NB4 (cell line): ENCODE measurements around the gene CNOT6L.
A peak's percentile ranks its signal among the peaks of the same experiment; 100 is the strongest.

Source experiments
- DNase-seq: peaks from one replicate; pipeline ENCODE4 v3.0.0; 2010; ENCODE audit warnings: low read depth
- H3K4me3 ChIP-seq: one replicate; pipeline ENCODE4 v1.5.1; 2011; ENCODE audit warnings: mild to moderate bottlenecking, low read depth, low read length, moderate library complexity
- CTCF ChIP-seq: IDR thresholded peaks from one replicate; pipeline ENCODE4 v1.5.1; 2012; ENCODE audit warnings: low read depth, low read length
- MAX ChIP-seq: IDR thresholded peaks from 2 replicates; pipeline ENCODE4 v1.6.1; 2011; ENCODE audit warnings: low read depth, low read length
- MYC ChIP-seq: IDR thresholded peaks from 2 replicates; pipeline ENCODE4 v1.6.1; 2011; ENCODE audit warnings: low read depth, low read length
- POLR2A ChIP-seq: IDR thresholded peaks from 2 replicates; pipeline ENCODE4 v1.6.1; 2011; ENCODE audit warnings: mild to moderate bottlenecking; ENCODE audit not compliant: insufficient read length; ENCODE audit errors: extremely low read depth

The CNOT6L gene

GRCh38 chr4:77856152-77856551, 37.0 kb upstream of the CNOT6L start:
- TF ChIP-seq MAX (no peak), POLR2A (no peak), MYC (no peak), CTCF (no peak)
- no peak for DNase-seq
- H3K4me3 ChIP-seq = no peak overlapping the region

- no peak for DNase-seq
- TF ChIP-seq MYC (no peak), POLR2A (no peak), MAX (no peak), CTCF (no peak)
- H3K4me3 ChIP-seq = no peak overlapping the region
Observed at GRCh38 chr4:77854431-77855111, 35.4 kb upstream of the CNOT6L start.

GRCh38 chr4:77852892-77853495, 33.8 kb upstream of the CNOT6L start:
- peak; percentile 82 for DNase-seq
- TF ChIP-seq MYC (no peak; the same call in 1 of the 2 replicates), MAX (no peak), POLR2A (no peak), CTCF (no peak)
- H3K4me3 ChIP-seq = no peak overlapping the region

- TF ChIP-seq MAX = no peak
- TF ChIP-seq POLR2A = no peak
- DNase-seq = no peak
- H3K4me3 ChIP-seq = no peak overlapping the region
Observed at GRCh38 chr4:77849278-77849965, 30.3 kb upstream of the CNOT6L start.

GRCh38 chr4:77848508-77848907, 29.3 kb upstream of the CNOT6L start:
- H3K4me3 ChIP-seq = no peak overlapping the region
- DNase-seq = no peak
- TF ChIP-seq POLR2A = no peak
- TF ChIP-seq CTCF = no peak
- TF ChIP-seq MYC = no peak
- no peak for TF ChIP-seq MAX

GRCh38 chr4:77845929-77846328, 26.8 kb upstream of the CNOT6L start:
- no peak overlapping the region for H3K4me3 ChIP-seq
- no peak for DNase-seq
- TF ChIP-seq MAX (no peak), CTCF (no peak), POLR2A (no peak), MYC (no peak)
